Mammary epithelial cell (primary cell): Measurements from ENCODE around the gene POLH.

Experiments
- EZH2 ChIP-seq: IDR thresholded peaks from 2 replicates; pipeline ENCODE4 v1.6.1; 2012; ENCODE audit warnings: low read length, inconsistent platforms, borderline replicate concordance
- TF ChIP-seq, protein P1 (sequence below), 2 donors: IDR thresholded peaks in 1 of 2; conservative IDR thresholded peaks in 1 of 2; 2 replicates each; pipeline ENCODE4 v1.5.1; 2011 to 2012; ENCODE audit warnings: inconsistent platforms in 2 of 2, low read length in 2 of 2, mild to moderate bottlenecking in 2 of 2, control low read depth in 1 of 2, low read depth in 1 of 2; ENCODE audit not compliant: insufficient read depth in 1 of 2; ENCODE audit errors: extremely low read depth in 1 of 2

DNA sequence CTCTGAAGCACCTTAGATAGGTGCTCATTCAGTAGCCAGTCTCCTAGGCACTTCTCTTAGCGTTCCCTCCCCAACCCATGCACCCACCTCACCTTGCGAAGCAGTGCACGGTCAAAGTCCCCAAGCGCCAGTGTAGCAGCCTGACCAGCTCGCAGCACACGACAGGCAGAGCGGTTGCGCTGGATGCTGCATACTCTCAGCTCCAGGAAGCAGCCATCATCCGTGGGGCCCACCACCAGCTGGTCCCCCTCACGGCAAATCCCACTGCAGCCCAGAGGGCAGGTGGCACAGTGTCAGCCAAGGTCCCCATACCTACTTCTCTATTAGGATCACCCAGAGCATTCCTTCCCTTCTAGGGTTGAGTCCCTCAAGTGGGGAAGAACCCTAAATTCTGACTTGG, 46.6 kb downstream of the POLH start:
- TF ChIP-seq, protein P1, sequence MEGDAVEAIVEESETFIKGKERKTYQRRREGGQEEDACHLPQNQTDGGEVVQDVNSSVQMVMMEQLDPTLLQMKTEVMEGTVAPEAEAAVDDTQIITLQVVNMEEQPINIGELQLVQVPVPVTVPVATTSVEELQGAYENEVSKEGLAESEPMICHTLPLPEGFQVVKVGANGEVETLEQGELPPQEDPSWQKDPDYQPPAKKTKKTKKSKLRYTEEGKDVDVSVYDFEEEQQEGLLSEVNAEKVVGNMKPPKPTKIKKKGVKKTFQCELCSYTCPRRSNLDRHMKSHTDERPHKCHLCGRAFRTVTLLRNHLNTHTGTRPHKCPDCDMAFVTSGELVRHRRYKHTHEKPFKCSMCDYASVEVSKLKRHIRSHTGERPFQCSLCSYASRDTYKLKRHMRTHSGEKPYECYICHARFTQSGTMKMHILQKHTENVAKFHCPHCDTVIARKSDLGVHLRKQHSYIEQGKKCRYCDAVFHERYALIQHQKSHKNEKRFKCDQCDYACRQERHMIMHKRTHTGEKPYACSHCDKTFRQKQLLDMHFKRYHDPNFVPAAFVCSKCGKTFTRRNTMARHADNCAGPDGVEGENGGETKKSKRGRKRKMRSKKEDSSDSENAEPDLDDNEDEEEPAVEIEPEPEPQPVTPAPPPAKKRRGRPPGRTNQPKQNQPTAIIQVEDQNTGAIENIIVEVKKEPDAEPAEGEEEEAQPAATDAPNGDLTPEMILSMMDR (conservative IDR thresholded peaks at IDR 0.05 in 1 of 2, IDR thresholded peaks at IDR 0.05 in 1 of 2; ENCODE audit: extremely low read depth in 1 of 2, insufficient read depth in 1 of 2, low read depth in 1 of 2, low read length in 2 of 2), result no peak
- no peak for TF ChIP-seq EZH2
